Measurements from ENCODE around the gene LSM2.
"Not testable (repeated sequence)": the region's sequence is repeated elsewhere in the genome, so short reads cannot be mapped to it uniquely, and the experiment has no call there.

Gene LSM2

GRCh38 chr6:31797588-31797987, 9.2 kb downstream of the LSM2 start:
- DNase-seq (ENCODE audit: low spot score) = no peak

- DNase-seq (ENCODE audit: low spot score) = no peak
Observed at GRCh38 chr6:31796993-31797385, 9.8 kb downstream of the LSM2 start.

- peak; percentile 84 for DNase-seq (ENCODE audit: low spot score)
Observed at GRCh38 chr6:31795616-31796298, 11.0 kb downstream of the LSM2 start, which contains the start of gene VARS1. TSS of gene VARS1 (minus strand) at chr6:31795752. CDS start at chr6:31795217, 535 bp downstream.

GRCh38 chr6:31794866-31795615, 11.7 kb downstream of the LSM2 start:
- no peak for DNase-seq (ENCODE audit: low spot score)

GRCh38 chr6:31794294-31794865, 12.4 kb downstream of the LSM2 start:
- DNase-seq (ENCODE audit: low spot score) = no peak

GRCh38 chr6:31793927-31794245, 12.9 kb downstream of the LSM2 start:
- DNase-seq (ENCODE audit: low spot score) = not testable (repeated sequence)

GRCh38 chr6:31792761-31793171, 14.0 kb downstream of the LSM2 start:
- peak; percentile 83 for DNase-seq (ENCODE audit: low spot score)

- no peak for DNase-seq (ENCODE audit: low spot score)
Observed at GRCh38 chr6:31792090-31792374, 14.7 kb downstream of the LSM2 start.

- DNase-seq (ENCODE audit: low spot score) = peak; percentile 37
Observed at GRCh38 chr6:31791324-31792089, 15.3 kb downstream of the LSM2 start.

GRCh38 chr6:31785475-31785874, 21.3 kb downstream of the LSM2 start:
- no peak for DNase-seq (ENCODE audit: low spot score)

GRCh38 chr6:31784098-31784925, 22.5 kb downstream of the LSM2 start:
- DNase-seq (ENCODE audit: low spot score) = no peak

- no peak for DNase-seq (ENCODE audit: low spot score)
Observed at GRCh38 chr6:31782126-31782855, 24.5 kb downstream of the LSM2 start.

GRCh38 chr6:31781244-31782125, 25.3 kb downstream of the LSM2 start:
- DNase-seq (ENCODE audit: low spot score) = no peak

- no peak for DNase-seq (ENCODE audit: low spot score)
Observed at GRCh38 chr6:31780507-31781243, 26.1 kb downstream of the LSM2 start.

GRCh38 chr6:31779908-31780307, 26.9 kb downstream of the LSM2 start:
- no peak for DNase-seq (ENCODE audit: low spot score)

GRCh38 chr6:31778999-31779885, 27.5 kb downstream of the LSM2 start:
- DNase-seq (ENCODE audit: low spot score) = no peak

GRCh38 chr6:31778193-31778592, 28.6 kb downstream of the LSM2 start:
- no peak for DNase-seq (ENCODE audit: low spot score)

GRCh38 chr6:31777667-31778050, 29.1 kb downstream of the LSM2 start:
- DNase-seq (ENCODE audit: low spot score) = no peak

All from kidney capillary endothelial cell (primary cell).